ENCODE data around the gene MSH5. TPM values are rescaled to one million over a fixed set of nuclear protein-coding genes. Genes with fewer than 3 reads are reported as not detected.

Gene MSH5
- total and polyA plus RNA-seq, 9 of the 15 experiments (the other 6 are each of a cell fraction or from before 2014, with no cell fraction given): 12.5 to 104 (median 46.6) TPM

- TF ChIP-seq ARID4B (CRISPR knock-in tag; IDR thresholded peaks at IDR 0.05): peak; percentile 79; the same call in 1 of the 2 replicates
- peak; percentile 72; the same call in 1 of the 2 replicates for TF ChIP-seq ZNF224 (CRISPR knock-in tag; IDR thresholded peaks at IDR 0.05)
- TF ChIP-seq, protein P1, sequence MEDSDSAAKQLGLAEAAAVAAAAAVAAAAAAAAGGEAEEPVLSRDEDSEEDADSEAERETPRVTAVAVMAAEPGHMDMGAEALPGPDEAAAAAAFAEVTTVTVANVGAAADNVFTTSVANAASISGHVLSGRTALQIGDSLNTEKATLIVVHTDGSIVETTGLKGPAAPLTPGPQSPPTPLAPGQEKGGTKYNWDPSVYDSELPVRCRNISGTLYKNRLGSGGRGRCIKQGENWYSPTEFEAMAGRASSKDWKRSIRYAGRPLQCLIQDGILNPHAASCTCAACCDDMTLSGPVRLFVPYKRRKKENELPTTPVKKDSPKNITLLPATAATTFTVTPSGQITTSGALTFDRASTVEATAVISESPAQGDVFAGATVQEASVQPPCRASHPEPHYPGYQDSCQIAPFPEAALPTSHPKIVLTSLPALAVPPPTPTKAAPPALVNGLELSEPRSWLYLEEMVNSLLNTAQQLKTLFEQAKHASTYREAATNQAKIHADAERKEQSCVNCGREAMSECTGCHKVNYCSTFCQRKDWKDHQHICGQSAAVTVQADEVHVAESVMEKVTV (CRISPR knock-in tag; IDR thresholded peaks at IDR 0.05): peak; percentile 99
- peak; percentile 95 for TF ChIP-seq CTBP1 (IDR thresholded peaks at IDR 0.05; ENCODE audit: borderline replicate concordance)
- TF ChIP-seq GTF2F1 (IDR thresholded peaks at IDR 0.05; ENCODE audit: low read depth, low read length): peak; percentile 31; the same call in 1 of the 2 replicates
- TF ChIP-seq ETS2 (tag; IDR thresholded peaks at IDR 0.05; ENCODE audit: borderline replicate concordance, poor library complexity, severe bottlenecking): no peak
- 0 out of 2 replicates have a peak, but pooled peaks have one; percentile 47 for TF ChIP-seq NR2C2 (CRISPR knock-in tag; IDR thresholded peaks at IDR 0.05)
- TF ChIP-seq NR2C2 (tag; IDR thresholded peaks at IDR 0.05): no peak
- no peak; the same call in 1 of the 2 replicates for TF ChIP-seq POLR2AphosphoS5 (IDR thresholded peaks at IDR 0.05; ENCODE audit: control insufficient read depth, insufficient read depth, low read depth, low read length)
- peak; percentile 90 for TF ChIP-seq FOXK1 (CRISPR knock-in tag; IDR thresholded peaks at IDR 0.05; ENCODE audit: borderline replicate concordance)
- TF ChIP-seq RCOR1 (IDR thresholded peaks at IDR 0.05; ENCODE audit: borderline replicate concordance in 1 of 2, low read depth in 2 of 2, low read length in 2 of 2): peak in 1 of 2 experiments; percentile 95; a peak in 2 of 4 replicates
- TF ChIP-seq ETV5 (CRISPR knock-in tag; IDR thresholded peaks at IDR 0.05; ENCODE audit: low read depth): peak; percentile 73; the same call in 1 of the 2 replicates
- TF ChIP-seq BRD4 (IDR thresholded peaks at IDR 0.05): 0 out of 2 replicates have a peak, but pooled peaks have one; percentile 58
- TF ChIP-seq ZNF551 (CRISPR knock-in tag; IDR thresholded peaks at IDR 0.05): no peak
- peak; percentile 25 for TF ChIP-seq SMAD1 (IDR thresholded peaks at IDR 0.05; ENCODE audit: low read depth, low read length, partially characterized antibody)
- peak; percentile 34 for TF ChIP-seq DACH1 (IDR thresholded peaks at IDR 0.05; ENCODE audit: partially characterized antibody)
- TF ChIP-seq, protein P2, sequence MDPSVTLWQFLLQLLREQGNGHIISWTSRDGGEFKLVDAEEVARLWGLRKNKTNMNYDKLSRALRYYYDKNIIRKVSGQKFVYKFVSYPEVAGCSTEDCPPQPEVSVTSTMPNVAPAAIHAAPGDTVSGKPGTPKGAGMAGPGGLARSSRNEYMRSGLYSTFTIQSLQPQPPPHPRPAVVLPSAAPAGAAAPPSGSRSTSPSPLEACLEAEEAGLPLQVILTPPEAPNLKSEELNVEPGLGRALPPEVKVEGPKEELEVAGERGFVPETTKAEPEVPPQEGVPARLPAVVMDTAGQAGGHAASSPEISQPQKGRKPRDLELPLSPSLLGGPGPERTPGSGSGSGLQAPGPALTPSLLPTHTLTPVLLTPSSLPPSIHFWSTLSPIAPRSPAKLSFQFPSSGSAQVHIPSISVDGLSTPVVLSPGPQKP (CRISPR knock-in tag; IDR thresholded peaks at IDR 0.05): no peak
- no peak; the same call in 1 of the 2 replicates for TF ChIP-seq ZNF717 (CRISPR knock-in tag; IDR thresholded peaks at IDR 0.05)
- TF ChIP-seq, protein P3, sequence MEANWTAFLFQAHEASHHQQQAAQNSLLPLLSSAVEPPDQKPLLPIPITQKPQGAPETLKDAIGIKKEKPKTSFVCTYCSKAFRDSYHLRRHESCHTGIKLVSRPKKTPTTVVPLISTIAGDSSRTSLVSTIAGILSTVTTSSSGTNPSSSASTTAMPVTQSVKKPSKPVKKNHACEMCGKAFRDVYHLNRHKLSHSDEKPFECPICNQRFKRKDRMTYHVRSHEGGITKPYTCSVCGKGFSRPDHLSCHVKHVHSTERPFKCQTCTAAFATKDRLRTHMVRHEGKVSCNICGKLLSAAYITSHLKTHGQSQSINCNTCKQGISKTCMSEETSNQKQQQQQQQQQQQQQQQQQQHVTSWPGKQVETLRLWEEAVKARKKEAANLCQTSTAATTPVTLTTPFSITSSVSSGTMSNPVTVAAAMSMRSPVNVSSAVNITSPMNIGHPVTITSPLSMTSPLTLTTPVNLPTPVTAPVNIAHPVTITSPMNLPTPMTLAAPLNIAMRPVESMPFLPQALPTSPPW (CRISPR knock-in tag; IDR thresholded peaks at IDR 0.05): peak; percentile 92
Measured at GRCh38 chr6:31769684-31770371, 30.0 kb downstream of the MSH5 start (continued).
